ENCODE data around the gene MPZL3.
A peak's percentile ranks its signal among the peaks of the same experiment; 100 is the strongest.

MPZL3 gene

GRCh38 chr11:118265954-118266353 lies 13.8 kb upstream of the MPZL3 start:
- Histone ChIP-seq H3K9ac (ENCODE audit: low read length) (no peak overlapping the region), H2AFZ (ENCODE audit: low read depth, low read length) (no peak overlapping the region), H4K20me1 (ENCODE audit: insufficient read depth, low read length) (no peaks in the 10 kb centered on the region), H3K79me2 (ENCODE audit: low read length) (no peaks in the 10 kb centered on the region), H3K4me2 (ENCODE audit: low read length) (no peak overlapping the region), H3K9me3 (ENCODE audit: insufficient read depth, low read length) (no peaks in the 10 kb centered on the region), H3K4me1 (ENCODE audit: low read length) (peaks cover 15% of the 10 kb centered on the region), H3K36me3 (replicated peaks; ENCODE audit: low read depth, low read length) (no peaks in the 10 kb centered on the region), H3K27me3 (ENCODE audit: low read depth, low read length) (peaks cover 53% of the 10 kb centered on the region), H3K4me3 (ENCODE audit: low read length) (no peak overlapping the region), H3K27ac (ENCODE audit: low read length) (no peak overlapping the region)
- no peak for TF ChIP-seq EZH2phosphoT487 (IDR thresholded peaks at IDR 0.05; ENCODE audit: low read depth)
- TF ChIP-seq, protein P1, sequence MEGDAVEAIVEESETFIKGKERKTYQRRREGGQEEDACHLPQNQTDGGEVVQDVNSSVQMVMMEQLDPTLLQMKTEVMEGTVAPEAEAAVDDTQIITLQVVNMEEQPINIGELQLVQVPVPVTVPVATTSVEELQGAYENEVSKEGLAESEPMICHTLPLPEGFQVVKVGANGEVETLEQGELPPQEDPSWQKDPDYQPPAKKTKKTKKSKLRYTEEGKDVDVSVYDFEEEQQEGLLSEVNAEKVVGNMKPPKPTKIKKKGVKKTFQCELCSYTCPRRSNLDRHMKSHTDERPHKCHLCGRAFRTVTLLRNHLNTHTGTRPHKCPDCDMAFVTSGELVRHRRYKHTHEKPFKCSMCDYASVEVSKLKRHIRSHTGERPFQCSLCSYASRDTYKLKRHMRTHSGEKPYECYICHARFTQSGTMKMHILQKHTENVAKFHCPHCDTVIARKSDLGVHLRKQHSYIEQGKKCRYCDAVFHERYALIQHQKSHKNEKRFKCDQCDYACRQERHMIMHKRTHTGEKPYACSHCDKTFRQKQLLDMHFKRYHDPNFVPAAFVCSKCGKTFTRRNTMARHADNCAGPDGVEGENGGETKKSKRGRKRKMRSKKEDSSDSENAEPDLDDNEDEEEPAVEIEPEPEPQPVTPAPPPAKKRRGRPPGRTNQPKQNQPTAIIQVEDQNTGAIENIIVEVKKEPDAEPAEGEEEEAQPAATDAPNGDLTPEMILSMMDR (IDR thresholded peaks at IDR 0.05; ENCODE audit: low read depth, low read length), result no peak

GRCh38 chr11:118264569-118265465 lies 12.7 kb upstream of the MPZL3 start:
- Histone ChIP-seq H3K27ac (ENCODE audit: low read length) (no peak overlapping the region), H3K4me1 (ENCODE audit: low read length) (peaks cover 15% of the 10 kb centered on the region), H2AFZ (ENCODE audit: low read depth, low read length) (no peak overlapping the region), H3K4me2 (ENCODE audit: low read length) (peak overlapping the region; percentile 55), H3K36me3 (replicated peaks; ENCODE audit: low read depth, low read length) (no peaks in the 10 kb centered on the region), H3K79me2 (ENCODE audit: low read length) (no peaks in the 10 kb centered on the region), H3K4me3 (ENCODE audit: low read length) (no peak overlapping the region), H4K20me1 (ENCODE audit: insufficient read depth, low read length) (no peaks in the 10 kb centered on the region), H3K9me3 (ENCODE audit: insufficient read depth, low read length) (no peaks in the 10 kb centered on the region), H3K27me3 (ENCODE audit: low read depth, low read length) (peaks cover 51% of the 10 kb centered on the region), H3K9ac (ENCODE audit: low read length) (no peak overlapping the region)
- TF ChIP-seq EZH2phosphoT487 (IDR thresholded peaks at IDR 0.05; ENCODE audit: low read depth), result no peak
- TF ChIP-seq, protein P1 (IDR thresholded peaks at IDR 0.05; ENCODE audit: low read depth, low read length), result no peak

GRCh38 chr11:118263695-118264568 lies 11.8 kb upstream of the MPZL3 start, which contains the start of gene MPZL2:
Gene MPZL2 (minus strand): TSS chr11:118264297. CDS start chr11:118264153, 144 bp downstream.
- H3K9ac ChIP-seq (ENCODE audit: low read length), result no peak within 1 kb of the TSS
- peak within 1 kb of the TSS; percentile 55 for H3K4me2 ChIP-seq (ENCODE audit: low read length)
- H3K36me3 ChIP-seq (replicated peaks; ENCODE audit: low read depth, low read length), result no peaks in the 10 kb centered on the region
- H3K79me2 ChIP-seq (ENCODE audit: low read length), result no peaks in the 10 kb centered on the region
- TF ChIP-seq, protein P1 (IDR thresholded peaks at IDR 0.05; ENCODE audit: low read depth, low read length), result no peak
- TF ChIP-seq EZH2phosphoT487 (IDR thresholded peaks at IDR 0.05; ENCODE audit: low read depth), result no peak
- H4K20me1 ChIP-seq (ENCODE audit: insufficient read depth, low read length), result no peaks in the 10 kb centered on the region
- peak within 1 kb of the TSS; percentile 37 for H2AFZ ChIP-seq (ENCODE audit: low read depth, low read length)
- no peaks in the 10 kb centered on the region for H3K9me3 ChIP-seq (ENCODE audit: insufficient read depth, low read length)
- peak within 1 kb of the TSS; percentile 31 for H3K4me3 ChIP-seq (ENCODE audit: low read length)
- H3K27me3 ChIP-seq (ENCODE audit: low read depth, low read length), result peaks cover 46% of the 10 kb centered on the region
- H3K27ac ChIP-seq (ENCODE audit: low read length), result no peak within 1 kb of the TSS
- H3K4me1 ChIP-seq (ENCODE audit: low read length), result peaks cover 15% of the 10 kb centered on the region

GRCh38 chr11:118263112-118263511 lies 10.9 kb upstream of the MPZL3 start:
- no peak overlapping the region for H3K27ac ChIP-seq (ENCODE audit: low read length)
- no peak overlapping the region for H2AFZ ChIP-seq (ENCODE audit: low read depth, low read length)
- H3K9ac ChIP-seq (ENCODE audit: low read length), result no peak overlapping the region
- H3K36me3 ChIP-seq (replicated peaks; ENCODE audit: low read depth, low read length), result no peaks in the 10 kb centered on the region
- TF ChIP-seq, protein P1 (IDR thresholded peaks at IDR 0.05; ENCODE audit: low read depth, low read length), result no peak
- no peak for TF ChIP-seq EZH2phosphoT487 (IDR thresholded peaks at IDR 0.05; ENCODE audit: low read depth)
- H3K9me3 ChIP-seq (ENCODE audit: insufficient read depth, low read length), result no peaks in the 10 kb centered on the region
- H3K4me3 ChIP-seq (ENCODE audit: low read length), result no peak overlapping the region
- H3K27me3 ChIP-seq (ENCODE audit: low read depth, low read length), result peaks cover 41% of the 10 kb centered on the region
- no peak overlapping the region for H3K4me2 ChIP-seq (ENCODE audit: low read length)
- H3K79me2 ChIP-seq (ENCODE audit: low read length), result no peaks in the 10 kb centered on the region
- no peaks in the 10 kb centered on the region for H4K20me1 ChIP-seq (ENCODE audit: insufficient read depth, low read length)
- H3K4me1 ChIP-seq (ENCODE audit: low read length), result peaks cover 15% of the 10 kb centered on the region

Data from OCI-LY3 (cell line).